Endodermal cell (in vitro differentiated cells): Measurements from ENCODE around the gene NBAS. TPM values are rescaled to one million over a fixed set of nuclear protein-coding genes. Genes with fewer than 3 reads are reported as not detected.

Source experiments
- DNase-seq: peaks from one replicate; pipeline ENCODE4 v3.0.0-alpha.2; 2017
- H3K27ac ChIP-seq: 2 replicates; pipeline ENCODE4 v1.5.1; 2013; ENCODE audit warnings: mild to moderate bottlenecking, low read depth, low read length, moderate library complexity
- H3K27me3 ChIP-seq: 2 replicates; pipeline ENCODE4 v1.6.1; 2013; ENCODE audit warnings: mild to moderate bottlenecking, low read length, moderate library complexity; ENCODE audit not compliant: insufficient read depth, control insufficient read depth, poor library complexity, severe bottlenecking
- H3K36me3 ChIP-seq: 2 replicates; pipeline ENCODE4 v1.7.0; 2013; ENCODE audit warnings: mild to moderate bottlenecking, low read length, moderate library complexity; ENCODE audit not compliant: control insufficient read depth, insufficient read depth
- H3K4me1 ChIP-seq: one replicate; pipeline ENCODE4 v1.7.0; 2013; ENCODE audit warnings: low read length; ENCODE audit not compliant: control insufficient read depth, insufficient read depth
- H3K4me3 ChIP-seq: 2 replicates; pipeline ENCODE4 v1.5.1; 2013; ENCODE audit warnings: mild to moderate bottlenecking, low read length, moderate library complexity
- H3K9ac ChIP-seq: 2 replicates; pipeline ENCODE4 v1.6.1; 2013; ENCODE audit warnings: mild to moderate bottlenecking, low read length, moderate library complexity; ENCODE audit not compliant: poor library complexity, severe bottlenecking; ENCODE audit errors: extremely low read depth
- H3K9me3 ChIP-seq: 2 replicates; pipeline ENCODE4 v1.6.1; 2013; ENCODE audit warnings: mild to moderate bottlenecking, low read length, moderate library complexity; ENCODE audit not compliant: control insufficient read depth
- H3K27ac Mint-ChIP-seq: 2 replicates; pipeline ENCODE4 v1.8.0; 2020; ENCODE audit warnings: mixed read lengths
- H3K27me3 Mint-ChIP-seq: 2 replicates; pipeline ENCODE4 v1.8.0; 2021; ENCODE audit warnings: mild to moderate bottlenecking, mixed read lengths; ENCODE audit not compliant: insufficient read depth
- H3K36me3 Mint-ChIP-seq: 2 replicates; pipeline ENCODE4 v1.8.0; 2020; ENCODE audit warnings: low read depth, mixed read lengths
- H3K4me1 Mint-ChIP-seq: 2 replicates; pipeline ENCODE4 v1.8.0; 2020; ENCODE audit warnings: mixed read lengths
- H3K4me3 Mint-ChIP-seq: 2 replicates; pipeline ENCODE4 v1.8.0; 2020; ENCODE audit warnings: mild to moderate bottlenecking, moderate library complexity, mixed read lengths
- H3K9me3 Mint-ChIP-seq: 2 replicates; pipeline ENCODE4 v1.8.0; 2020; ENCODE audit warnings: mild to moderate bottlenecking, mixed read lengths
- WGBS, 2 experiments: methylation state at CpG; one replicate each; pipeline versions ENCODE4 v1.1.5 to v1.1.7; 2013; ENCODE audit warnings: missing lambda C conversion rate in 2 of 2, mixed read lengths in 1 of 2; ENCODE audit not compliant: insufficient coverage in 1 of 2, insufficient read length in 1 of 2; 5-methylcytosine and 5-hydroxymethylcytosine counted together
- total RNA-seq, 2 donors: library from RNA; stranded (reverse); fragmentation: NEBNext Ultra II Directional in 1 of 2; extraction: Animal tissue kit (Norgen Biotek cat#: 25700) in 1 of 2; gene quantifications; 2 replicates in 1 of 2; 3 replicates in 1 of 2; pipeline ENCODE4 v1.2.1, GENCODE V29; 2021
- TF ChIP-seq, protein P1 (sequence below): fragments of 200-600 bp; sonication (generic); conservative IDR thresholded peaks from 2 replicates; pipeline ENCODE4 v1.5.0; 2021; ENCODE audit warnings: antibody characterized with exemption, mild to moderate bottlenecking

The NBAS gene
- total RNA-seq, 2 donors from 2014 or later: 47.4 to 54.7 TPM

GRCh38 chr2:15363142-15363541 lies 198.0 kb downstream of the NBAS start:
- Mint-ChIP-seq H3K27me3 (no peaks in the 10 kb centered on the region), H3K4me1 (peaks cover 10% of the 10 kb centered on the region), H3K27ac (no peak overlapping the region), H3K36me3 (peaks cover 14% of the 10 kb centered on the region), H3K9me3 (no peaks in the 10 kb centered on the region), H3K4me3 (no peak overlapping the region)
- Histone ChIP-seq H3K36me3 (peaks cover 3% of the 10 kb centered on the region), H3K9me3 (no peaks in the 10 kb centered on the region), H3K4me1 (no peaks in the 10 kb centered on the region), H3K27me3 (no peaks in the 10 kb centered on the region), H3K27ac (no peak overlapping the region), H3K4me3 (no peak overlapping the region), H3K9ac (no peak overlapping the region)
- TF ChIP-seq, protein P1, sequence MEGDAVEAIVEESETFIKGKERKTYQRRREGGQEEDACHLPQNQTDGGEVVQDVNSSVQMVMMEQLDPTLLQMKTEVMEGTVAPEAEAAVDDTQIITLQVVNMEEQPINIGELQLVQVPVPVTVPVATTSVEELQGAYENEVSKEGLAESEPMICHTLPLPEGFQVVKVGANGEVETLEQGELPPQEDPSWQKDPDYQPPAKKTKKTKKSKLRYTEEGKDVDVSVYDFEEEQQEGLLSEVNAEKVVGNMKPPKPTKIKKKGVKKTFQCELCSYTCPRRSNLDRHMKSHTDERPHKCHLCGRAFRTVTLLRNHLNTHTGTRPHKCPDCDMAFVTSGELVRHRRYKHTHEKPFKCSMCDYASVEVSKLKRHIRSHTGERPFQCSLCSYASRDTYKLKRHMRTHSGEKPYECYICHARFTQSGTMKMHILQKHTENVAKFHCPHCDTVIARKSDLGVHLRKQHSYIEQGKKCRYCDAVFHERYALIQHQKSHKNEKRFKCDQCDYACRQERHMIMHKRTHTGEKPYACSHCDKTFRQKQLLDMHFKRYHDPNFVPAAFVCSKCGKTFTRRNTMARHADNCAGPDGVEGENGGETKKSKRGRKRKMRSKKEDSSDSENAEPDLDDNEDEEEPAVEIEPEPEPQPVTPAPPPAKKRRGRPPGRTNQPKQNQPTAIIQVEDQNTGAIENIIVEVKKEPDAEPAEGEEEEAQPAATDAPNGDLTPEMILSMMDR: no peak
- DNase-seq: no peak

DNA sequence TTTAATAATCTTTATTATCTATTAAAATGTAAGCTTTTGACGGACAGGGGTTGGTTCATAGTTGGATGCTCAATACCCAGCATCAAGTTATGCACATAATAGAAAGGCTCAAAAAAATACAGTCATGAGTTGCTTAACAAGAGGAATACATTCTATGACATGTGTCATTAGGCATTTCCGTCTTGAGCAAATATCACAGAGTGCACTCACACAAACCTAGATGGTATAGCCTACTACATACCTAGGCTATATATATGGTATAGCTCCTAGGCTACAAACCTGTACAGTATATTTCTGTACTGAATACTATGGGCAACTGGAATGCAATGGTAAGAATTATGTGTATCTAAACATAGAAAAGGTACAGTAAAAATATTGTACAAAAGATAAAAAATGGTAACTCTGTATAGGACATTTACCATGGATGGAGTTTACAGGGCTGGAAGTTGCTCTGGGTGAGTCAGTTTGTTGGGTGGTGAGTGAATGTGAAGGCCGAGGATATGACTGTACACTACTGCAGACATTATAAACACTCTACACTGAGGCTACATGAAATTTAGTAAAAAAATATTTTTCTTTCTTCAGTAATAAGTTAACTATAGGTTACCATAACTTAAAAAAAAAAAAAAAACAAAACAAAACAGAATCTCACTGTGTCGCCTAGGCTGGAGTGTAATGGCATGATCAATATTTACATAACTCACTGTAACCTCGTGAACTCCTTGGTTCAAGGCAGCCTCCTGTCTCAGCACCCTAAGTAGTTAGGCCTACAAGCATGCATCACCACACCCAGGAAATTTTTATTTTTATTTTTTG lies 201.2 kb downstream of the NBAS start:
- 83 to 97% methylated on average over 1 to 4 of the region's 5 CpGs for WGBS, 2 experiments
- peaks cover 17% of the 10 kb centered on the region for H3K36me3 Mint-ChIP-seq
- TF ChIP-seq, protein P1: no peak
- H3K4me3 ChIP-seq: no peak overlapping the region
- H3K4me1 ChIP-seq: no peaks in the 10 kb centered on the region
- H3K27me3 ChIP-seq: no peaks in the 10 kb centered on the region
- H3K27ac ChIP-seq: no peak overlapping the region
- no peak overlapping the region for H3K4me3 Mint-ChIP-seq
- H3K9me3 Mint-ChIP-seq: no peaks in the 10 kb centered on the region
- peaks cover 6% of the 10 kb centered on the region for H3K4me1 Mint-ChIP-seq
- no peak overlapping the region for H3K9ac ChIP-seq
- no peak for DNase-seq
- H3K27me3 Mint-ChIP-seq: no peaks in the 10 kb centered on the region
- H3K9me3 ChIP-seq: no peaks in the 10 kb centered on the region
- H3K27ac Mint-ChIP-seq: no peak overlapping the region
- H3K36me3 ChIP-seq: peaks cover 4% of the 10 kb centered on the region

DNA sequence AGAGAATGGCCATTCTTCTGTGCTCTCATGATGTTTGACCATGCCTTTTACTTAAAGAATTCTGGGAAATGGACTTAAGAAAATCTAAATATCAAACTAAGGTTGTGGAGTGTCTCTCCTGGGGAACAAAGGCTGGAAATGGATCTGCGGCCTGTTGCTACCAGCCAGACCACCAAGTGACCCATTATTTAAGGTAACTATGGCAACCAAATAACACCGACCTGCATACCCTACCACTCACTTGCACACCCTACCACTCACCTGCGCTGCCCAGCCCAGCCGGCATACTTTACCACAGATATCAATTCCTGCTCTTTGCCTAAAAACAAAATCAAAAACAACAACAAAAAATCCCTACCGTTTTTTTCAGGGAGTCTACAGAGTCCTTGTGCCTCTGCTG lies 203.2 kb downstream of the NBAS start:
- Mint-ChIP-seq H3K4me3 (no peak overlapping the region), H3K36me3 (peaks cover 11% of the 10 kb centered on the region), H3K9me3 (no peaks in the 10 kb centered on the region), H3K4me1 (peaks cover 12% of the 10 kb centered on the region), H3K27me3 (no peaks in the 10 kb centered on the region), H3K27ac (no peak overlapping the region)
- Histone ChIP-seq H3K9ac (no peak overlapping the region), H3K4me1 (no peaks in the 10 kb centered on the region), H3K27ac (no peak overlapping the region), H3K4me3 (no peak overlapping the region), H3K27me3 (no peaks in the 10 kb centered on the region), H3K9me3 (no peaks in the 10 kb centered on the region), H3K36me3 (peaks cover 4% of the 10 kb centered on the region)
- TF ChIP-seq, protein P1: no peak
- 74 to 100% methylated on average over 1 to 5 of the region's 5 CpGs for WGBS, 2 experiments
- DNase-seq: no peak
